ENCODE measurements around the gene COL27A1.
"Not testable (repeated sequence)": the region's sequence is repeated elsewhere in the genome, so short reads cannot be mapped to it uniquely, and the experiment has no call there.

Gene COL27A1

DNA sequence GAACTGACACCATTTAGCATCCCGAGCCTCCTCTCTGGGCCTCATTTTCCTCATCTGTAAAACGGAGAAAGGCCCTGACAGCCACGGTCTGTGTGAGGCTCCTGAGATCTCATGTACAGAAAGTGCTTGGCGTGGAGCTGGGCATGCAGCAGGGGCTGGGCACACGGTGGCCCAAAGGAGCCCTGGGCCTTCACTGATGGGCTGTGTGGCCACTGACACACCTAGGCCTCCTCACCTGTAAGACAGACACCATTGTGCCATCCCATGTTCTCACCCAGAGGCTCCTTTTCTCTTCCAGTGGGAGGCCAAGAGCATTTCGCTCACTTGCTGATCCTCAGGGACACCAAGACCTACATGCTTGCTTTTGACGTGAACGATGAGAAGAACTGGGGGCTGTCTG lies 169.2 kb downstream of the COL27A1 start:
- DNase-seq (ENCODE audit: low read depth): no peak

DNA sequence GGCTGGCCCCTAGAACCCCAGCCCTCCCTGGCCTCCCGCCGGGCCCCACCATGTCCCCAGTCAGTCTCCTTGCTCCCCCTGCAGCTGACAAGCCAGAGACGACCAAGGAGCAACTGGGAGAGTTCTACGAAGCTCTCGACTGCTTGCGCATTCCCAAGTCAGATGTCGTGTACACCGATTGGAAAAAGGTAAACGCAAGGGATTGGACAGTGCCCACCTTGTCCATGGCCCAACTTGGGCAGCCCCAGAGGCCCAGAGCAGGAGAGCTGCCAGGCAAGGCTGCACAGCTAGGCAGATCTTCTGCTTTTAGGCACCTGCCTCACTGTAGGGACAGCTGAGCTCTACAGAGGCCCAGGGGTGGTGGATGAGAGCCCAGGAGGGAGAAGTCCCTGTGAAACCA lies 169.6 kb downstream of the COL27A1 start:
- not testable (repeated sequence) for DNase-seq (ENCODE audit: low read depth)

DNA sequence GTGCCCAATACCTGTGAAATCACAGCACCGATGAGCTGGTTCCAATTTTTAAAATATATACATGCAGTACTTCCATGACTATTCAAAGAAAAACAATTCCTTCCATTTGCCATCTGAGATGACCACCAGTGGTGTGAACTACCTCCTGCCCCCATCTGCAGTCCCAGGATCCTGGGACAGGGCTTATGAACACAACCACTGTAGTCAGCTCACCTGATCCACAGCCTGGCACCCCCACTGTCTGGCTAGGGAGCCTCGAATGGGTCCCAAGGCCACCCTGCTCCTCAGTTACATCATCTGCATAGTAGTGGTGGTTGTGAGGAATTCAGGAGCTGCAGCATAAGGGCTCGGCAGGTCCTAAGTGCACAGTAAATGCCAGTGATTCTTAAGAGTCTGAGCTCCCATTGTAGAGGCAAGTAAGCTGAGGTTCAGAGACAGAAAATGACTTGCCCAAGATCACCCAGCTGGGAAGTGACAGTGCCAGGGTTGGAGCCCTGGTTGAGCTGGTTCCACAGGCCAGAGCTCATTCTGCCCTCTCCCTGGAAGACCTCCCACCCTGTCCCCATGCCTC lies 170.4 kb downstream of the COL27A1 start:
- DNase-seq (ENCODE audit: low read depth): not testable (repeated sequence)

DNA sequence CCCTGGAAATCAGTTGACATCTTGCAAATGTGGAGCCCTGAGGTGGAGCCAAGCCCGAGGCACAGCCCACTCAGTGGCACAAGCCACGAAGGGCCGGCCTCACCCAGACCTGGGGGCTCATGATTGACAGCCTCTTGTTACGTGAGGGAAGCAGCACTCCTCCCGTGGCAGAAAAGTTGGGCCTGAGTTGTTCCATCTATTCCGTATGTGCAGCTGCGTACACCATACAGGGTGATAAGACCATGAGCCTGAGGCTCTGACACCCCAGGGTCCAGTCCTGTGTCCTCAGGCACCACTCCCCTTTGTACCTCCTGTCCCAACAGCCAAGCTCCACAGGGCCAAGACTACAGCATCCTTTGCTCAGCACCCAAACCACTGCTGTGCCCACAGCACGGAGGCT lies 172.4 kb downstream of the COL27A1 start:
- DNase-seq (ENCODE audit: low read depth): no peak

DNA sequence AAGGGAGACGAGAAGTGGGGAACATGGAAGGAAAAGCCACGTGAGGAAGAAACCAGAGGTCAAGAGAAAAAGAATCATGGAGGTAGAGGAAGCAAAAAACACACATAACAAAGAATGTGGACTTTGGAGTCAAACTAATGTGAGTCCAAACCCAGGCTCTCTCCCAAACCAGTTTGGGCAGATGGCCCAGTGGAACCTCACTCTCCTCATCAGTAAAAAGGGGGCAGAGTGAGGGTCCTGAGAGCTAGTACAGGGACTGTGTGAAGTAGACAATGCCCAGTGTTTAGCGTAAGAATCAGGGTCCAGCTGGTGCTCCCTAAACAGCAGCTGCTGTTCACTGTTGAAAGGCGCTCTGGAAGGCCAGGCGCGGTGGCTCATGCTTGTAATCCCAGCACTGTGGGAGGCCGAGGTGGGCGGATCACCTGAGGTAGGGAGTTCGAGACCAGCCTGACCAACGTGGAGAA lies 173.1 kb downstream of the COL27A1 start:
- DNase-seq (ENCODE audit: low read depth): not testable (repeated sequence)

DNA sequence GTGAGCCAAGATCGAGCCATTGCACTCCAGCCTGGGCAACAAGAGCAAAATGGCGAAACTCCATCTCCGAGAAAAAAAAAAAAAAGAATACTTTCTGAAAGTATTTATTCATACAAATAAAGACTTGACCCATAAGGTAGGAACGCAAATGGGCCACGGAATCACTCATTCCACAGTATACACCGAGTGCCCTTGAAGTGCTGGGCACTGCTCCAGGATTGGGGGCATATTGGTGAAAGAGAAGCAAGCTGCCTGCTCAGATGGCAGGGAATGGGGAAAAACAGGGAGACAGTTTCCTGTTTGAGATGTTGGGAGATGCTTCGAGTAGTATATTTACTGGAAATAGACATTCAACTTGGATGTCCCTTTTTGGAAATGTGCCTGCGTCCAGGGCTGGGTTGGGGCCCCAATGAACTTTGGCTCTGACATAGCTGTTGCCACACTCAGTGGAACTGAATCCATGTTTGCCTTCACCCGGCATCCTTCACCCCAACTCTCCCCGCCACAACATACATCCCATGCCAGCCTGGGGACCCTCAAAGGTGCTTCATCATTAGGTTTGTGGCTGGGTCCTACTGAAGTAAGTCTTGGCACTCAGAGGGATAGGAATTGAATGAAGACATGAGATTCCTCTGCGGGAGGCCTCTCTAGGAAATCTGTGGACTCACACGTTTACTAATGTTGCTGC lies 173.7 kb downstream of the COL27A1 start:
- not testable (repeated sequence) for DNase-seq (ENCODE audit: low read depth)

DNA sequence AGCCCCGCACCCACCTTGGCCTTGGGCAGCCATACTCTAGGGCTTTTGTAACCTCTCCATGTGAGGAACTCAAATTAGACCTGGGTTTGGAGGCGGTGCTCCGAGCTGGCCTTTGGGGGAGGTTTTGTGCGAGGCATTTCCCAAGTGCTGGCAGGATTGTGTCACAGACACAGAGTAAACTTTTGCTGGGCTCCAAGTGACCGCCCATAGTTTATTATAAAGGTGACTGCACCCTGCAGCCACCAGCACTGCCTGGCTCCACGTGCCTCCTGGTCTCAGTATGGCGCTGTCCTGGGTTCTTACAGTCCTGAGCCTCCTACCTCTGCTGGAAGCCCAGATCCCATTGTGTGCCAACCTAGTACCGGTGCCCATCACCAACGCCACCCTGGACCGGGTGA lies 174.3 kb downstream of the COL27A1 start, which contains the start of gene ORM2:
Gene ORM2, plus strand, starts transcription at position 245 of the 398 bp plus-strand sequence. Its CDS starts 36 bp downstream, at position 281.
- not testable (repeated sequence) for DNase-seq (ENCODE audit: low read depth)

DNA sequence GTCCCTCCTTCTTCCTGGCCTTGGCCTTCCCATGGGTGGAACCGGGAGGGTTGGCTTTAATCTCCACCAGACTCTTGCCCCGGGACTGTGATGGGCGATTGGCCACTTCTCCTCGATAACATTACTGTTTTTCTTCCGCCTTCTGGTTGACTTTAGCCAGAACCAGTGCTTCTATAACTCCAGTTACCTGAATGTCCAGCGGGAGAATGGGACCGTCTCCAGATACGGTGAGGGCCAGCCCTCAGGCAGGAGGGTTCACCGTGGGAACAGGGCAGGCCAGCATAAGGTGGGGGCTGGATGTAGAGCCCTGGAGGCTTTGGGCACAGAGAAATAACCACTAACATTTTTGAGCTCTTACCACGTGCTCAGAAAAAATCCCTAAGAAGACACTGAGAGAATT lies 175.3 kb downstream of the COL27A1 start:
- DNase-seq (ENCODE audit: low read depth): no peak

DNA sequence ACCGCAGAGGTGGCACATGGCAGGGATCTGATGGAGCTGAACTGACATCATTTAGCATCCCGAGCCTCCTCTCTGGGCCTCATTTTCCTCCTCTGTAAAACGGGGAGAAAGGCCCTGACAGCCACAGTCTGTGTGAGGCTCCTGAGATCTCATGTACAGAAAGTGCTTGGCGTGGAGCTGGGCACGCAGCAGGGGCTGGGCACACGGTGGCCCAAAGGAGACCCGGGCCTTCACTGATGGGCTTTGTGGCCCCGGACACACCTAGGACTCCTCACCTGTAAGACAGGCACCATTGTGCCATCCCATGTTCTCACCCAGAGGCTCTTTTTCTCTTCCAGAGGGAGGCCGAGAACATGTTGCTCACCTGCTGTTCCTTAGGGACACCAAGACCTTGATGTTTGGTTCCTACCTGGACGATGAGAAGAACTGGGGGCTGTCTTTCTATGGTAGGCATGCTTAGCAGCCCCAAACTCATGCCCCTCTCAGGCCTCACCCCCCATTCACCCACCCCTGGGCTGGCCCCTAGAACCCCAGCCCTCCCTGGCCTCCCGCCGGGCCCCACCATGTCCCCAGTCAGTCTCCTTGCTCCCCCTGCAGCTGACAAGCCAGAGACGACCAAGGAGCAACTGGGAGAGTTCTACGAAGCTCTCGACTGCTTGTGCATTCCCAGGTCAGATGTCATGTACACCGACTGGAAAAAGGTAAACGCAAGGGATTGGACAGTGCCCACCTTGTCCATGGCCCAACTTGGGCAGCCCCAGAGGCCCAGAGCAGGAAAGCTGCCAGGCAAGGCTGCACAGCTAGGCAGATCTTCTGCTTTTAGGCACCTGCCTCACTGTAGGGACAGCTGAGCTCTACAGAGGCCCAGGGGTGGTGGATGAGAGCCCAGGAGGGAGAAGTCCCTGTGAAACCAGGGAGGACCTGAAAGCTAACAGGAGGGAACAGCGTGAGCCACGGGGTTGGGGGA lies 176.2 kb downstream of the COL27A1 start:
- DNase-seq (ENCODE audit: low read depth): not testable (repeated sequence)

DNA sequence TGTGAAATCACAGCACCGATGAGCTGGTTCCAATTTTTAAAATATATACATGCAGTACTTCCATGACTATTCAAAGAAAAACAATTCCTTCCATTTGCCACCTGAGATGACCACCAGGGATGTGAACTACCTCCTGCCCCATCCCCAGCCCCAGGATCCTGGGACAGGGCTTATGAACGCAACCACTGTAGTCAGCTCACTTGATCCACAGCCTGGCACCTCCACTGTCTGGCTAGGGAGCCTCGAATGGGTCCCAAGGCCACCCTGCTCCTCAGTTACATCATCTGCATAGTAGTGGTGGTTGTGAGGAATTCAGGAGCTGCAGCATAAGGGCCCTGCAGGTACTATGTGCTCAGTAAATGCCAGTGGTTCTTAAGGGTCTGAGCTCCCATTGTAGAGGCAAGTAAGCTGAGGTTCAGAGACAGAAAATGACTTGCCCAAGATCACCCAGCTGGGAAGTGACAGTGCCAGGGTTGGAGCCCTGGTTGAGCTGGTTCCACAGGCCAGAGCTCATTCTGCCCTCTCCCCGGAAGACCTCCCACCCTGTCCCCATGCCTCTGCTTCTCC lies 177.2 kb downstream of the COL27A1 start:
- DNase-seq (ENCODE audit: low read depth): not testable (repeated sequence)

DNA sequence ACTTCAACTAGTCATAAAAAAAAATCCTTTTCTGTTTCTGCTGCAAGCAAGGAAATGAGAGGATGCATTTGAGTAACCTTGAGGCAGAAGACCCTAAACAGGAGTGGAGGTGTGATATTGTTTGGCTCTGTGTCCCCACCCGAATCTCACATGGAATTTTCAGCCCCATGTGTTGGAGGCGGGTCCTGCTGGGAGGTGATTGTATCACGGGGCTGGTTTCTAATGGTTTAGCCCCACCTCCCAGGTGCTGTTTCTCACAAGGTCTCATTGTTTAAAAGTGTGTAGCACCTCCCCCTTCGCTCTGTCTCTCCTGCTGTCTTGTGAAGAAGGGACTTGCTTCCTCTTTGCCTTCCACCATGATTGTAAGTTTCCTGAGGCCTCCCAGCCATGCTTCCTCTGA lies 178.4 kb downstream of the COL27A1 start:
- DNase-seq (ENCODE audit: low read depth): not testable (repeated sequence)

DNA sequence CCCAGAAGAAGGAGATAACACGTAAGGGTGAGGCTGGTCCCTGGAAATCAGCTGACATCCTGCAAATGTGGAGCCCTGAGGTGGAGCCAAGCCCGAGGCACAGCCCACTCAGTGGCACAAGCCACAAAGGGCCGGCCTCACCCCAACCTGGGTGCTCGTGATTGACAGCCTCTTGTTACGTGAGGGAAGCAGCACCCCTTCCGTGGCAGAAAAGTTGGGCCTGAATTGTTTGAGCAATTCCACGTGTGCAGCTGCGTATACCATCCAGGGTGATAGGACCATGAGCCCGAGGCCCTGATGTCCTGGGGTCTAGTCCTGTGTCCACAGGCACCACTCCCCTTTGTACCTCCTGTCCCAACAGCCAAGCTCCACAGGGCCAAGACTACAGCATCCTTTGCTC lies 179.2 kb downstream of the COL27A1 start:
- no peak for DNase-seq (ENCODE audit: low read depth)

DNA sequence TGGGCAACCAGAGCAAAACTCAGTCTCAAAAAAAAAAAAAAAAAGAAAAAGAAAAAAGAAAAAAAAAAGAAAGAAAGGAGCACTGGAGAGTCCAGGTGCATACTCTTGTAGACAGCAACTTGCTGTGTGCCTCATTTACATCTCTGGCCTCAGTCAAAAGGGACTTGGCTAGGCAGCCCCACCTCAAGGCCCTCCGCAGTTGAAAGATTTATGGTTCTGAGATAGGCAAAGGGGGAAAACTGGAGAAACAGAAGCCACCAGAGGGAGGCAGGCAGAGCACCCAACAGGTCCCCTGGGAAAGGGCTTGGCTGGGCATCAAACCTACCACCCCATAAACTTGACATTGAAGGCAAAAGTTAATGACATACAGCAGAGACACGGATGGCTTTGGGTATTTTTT lies 180.4 kb downstream of the COL27A1 start:
- DNase-seq (ENCODE audit: low read depth): no peak

DNA sequence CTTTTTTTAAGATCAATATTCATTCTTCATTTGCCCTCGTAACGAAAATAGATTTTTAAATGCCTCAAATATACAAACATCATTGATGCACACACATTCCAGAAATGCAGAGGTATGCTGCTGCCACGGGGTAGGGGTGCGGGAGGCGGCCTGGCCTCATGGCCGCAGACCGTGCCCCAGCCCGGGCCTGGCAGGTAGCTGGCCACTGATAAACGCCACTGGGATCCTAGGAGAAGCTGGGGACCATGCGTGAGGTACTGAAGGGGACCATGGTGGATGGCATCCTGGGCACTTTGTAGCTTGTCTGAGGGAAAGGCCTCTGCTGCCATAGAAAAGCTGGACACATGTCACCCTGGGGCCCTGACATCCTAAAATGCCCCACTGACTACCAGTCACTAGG lies 180.8 kb downstream of the COL27A1 start:
- no peak for DNase-seq (ENCODE audit: low read depth)

DNA sequence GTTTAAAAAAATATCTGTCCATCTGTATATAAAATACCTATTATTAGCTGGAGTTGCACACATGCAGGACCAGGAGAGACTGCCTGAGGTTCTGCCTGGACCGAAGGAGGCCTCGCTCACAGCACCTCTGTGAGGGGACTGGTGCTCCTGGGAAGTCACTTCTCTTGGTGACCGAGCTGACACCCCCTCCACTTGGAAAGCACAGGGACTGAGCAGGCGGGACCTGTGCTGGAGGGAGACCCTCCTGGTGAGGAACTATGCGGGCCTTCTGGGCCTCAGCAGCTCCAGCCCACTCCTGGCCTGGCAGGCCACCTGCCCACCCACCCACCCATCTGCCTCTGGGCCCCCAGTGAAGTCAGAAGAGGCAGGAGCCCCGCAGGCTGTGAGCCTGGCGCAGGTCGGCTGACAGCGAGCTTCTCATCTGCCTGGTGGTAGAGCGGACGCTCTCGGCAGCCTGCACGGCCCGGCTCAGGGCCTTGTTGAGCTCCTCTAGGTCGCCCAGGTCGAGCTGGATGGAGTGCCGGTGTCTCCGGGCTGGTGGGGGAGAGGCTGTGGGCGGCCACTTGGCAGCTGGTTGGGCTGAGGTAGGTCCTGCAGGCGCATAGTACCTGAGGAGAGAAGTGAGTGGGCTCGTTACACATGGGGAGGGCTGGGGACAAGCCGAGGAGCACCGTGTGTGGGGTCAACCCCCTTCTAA lies 181.5 kb downstream of the COL27A1 start:
- no peak for DNase-seq (ENCODE audit: low read depth)

DNA sequence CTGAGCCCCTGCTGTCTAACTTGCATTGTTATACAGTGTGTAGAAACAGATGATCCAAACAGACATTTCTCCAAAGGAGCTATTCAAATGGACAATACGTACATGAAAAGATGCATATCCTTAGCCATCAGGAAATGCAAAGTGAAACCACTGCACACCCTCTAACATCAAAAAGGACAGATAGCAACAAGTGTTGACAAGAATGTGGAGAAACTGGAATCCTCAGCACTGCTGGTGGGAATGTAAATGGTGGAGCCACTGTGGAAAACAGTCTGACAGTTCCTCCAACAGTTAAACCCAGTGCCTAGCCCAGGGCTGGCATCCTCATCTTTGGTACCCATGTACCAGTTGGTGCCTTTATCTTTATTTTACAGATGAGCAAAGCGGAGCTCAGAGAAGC lies 182.8 kb downstream of the COL27A1 start:
- DNase-seq (ENCODE audit: low read depth): no peak

DNA sequence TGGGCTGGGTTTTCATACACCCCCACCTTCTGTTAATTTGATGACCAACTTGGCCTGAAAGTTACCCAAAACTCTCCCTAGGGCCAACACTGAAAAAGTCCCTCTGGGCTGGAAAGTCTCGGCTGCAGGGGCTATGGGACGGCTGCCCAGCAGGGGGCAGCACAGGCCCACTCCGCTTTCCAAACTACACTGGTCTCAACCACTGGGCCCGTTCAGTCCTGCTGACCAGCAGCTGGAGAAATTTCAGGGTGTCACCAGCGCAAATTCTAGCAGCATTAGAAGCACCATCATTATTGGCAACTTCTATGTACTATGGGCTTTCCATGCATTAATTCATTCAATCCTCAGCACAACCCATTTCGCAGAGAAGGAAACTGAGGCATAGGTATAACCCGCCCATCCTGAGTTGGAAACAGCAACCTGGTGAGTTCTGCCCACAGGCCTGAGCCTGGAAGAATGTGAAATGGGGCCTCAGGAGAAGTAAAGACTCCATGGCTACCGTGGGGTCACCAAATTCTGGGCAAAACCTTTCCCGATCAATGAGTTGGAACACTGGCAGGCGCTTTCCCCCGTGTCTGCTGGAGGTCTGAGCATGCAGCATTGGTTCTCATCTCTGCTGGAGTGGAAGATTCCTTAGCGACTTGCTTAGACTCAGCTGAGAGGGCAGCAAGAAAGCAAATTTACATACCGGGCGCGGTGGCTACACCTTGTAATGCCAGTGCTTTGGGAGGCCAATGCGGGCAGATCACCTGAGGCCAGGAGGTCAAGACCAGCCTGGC lies 184.0 kb downstream of the COL27A1 start:
- peak; percentile 60 for DNase-seq (ENCODE audit: low read depth)

DNA sequence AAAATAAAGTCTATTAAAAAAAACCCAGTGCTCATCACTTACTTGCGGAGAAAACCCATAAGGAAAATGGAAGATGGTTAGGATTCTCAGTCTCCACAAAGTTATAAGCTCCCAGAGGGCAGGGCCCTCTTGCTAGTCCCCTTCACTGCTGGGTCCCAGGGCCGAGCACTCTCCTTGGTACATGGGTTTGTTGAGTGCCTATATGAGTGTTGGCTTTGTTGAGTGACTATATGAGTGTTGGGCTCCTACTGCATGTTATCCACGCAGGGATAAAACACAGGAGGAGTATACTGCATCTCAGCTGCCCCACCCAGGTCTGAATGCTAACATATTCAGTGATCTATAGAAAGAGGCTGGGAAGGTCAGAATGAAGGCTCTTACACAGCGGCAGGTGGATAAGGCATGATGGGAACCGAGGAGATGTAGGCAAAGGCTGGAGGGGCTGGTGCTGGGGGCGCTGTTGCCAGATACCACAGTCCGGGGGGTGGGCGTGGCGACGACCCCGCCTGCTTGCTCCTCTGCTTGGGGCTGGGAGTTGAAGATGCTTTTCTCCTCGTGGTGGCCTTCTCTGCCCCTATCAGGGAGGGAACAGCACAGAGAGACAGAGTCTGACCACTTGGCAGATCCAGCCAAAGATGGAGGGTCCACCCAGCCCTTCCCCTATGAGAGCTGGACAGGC lies 186.0 kb downstream of the COL27A1 start:
- DNase-seq (ENCODE audit: low read depth): no peak

DNA sequence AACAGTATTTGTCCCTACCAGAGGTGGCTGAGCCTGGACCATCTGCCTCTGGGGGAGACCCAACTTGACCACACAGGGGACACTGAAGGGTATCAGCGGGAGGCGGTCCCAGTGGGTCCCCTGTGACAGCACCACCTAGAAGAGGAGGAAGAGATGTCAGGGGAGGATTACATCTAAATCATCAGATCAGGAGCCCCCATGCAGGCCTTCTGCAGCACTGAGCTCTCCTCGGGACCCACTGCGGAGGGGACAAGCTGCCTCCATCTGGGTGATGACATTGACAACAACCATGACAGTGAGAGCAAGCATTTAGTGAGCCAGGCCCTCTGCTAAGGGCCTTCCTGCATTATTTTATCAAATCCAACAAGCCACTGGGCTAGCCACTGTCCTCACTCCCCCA lies 186.7 kb downstream of the COL27A1 start:
- DNase-seq (ENCODE audit: low read depth): no peak

DNA sequence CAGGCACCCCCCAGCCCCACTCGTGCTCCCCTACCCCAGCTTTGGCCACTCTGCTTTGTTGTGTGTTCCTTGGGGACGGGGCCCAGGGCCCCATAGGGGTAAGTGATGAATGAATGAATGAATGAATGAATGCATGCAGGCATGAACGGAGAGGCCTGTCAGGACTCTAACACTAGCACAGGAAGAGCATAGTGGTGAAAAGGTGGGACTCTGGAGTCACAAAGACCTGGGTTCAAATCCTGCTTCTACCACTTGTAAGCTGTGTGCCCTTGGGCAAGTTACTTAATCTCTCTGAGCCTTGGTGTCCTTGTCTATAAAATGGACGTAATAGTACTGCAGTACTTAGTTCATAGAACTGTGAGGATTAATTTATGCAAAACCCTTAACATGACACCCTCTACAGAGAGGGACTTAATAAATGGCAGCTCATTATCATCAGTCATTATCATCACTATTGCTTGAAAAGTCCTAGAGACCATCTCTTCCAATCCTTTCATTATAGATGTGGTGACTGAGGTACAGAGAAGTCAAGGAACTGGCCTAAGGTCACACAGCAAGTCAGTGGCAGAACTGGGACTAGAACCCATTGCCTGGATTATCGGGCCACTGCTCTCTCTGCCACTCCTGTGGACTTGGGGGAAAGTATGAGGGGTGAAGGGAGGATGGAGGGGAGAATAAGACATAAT lies 187.6 kb downstream of the COL27A1 start:
- DNase-seq (ENCODE audit: low read depth): no peak
